GM12878 (cell line): ENCODE measurements around the gene REL. TPM values are rescaled to one million over a fixed set of nuclear protein-coding genes. Genes with fewer than 3 reads are reported as not detected.

ENCODE experiments used
- ATAC-seq: fragments of 200-7000 bp; cut with Tn5 transposase; 3 replicates; pipeline ENCODE4 v1.9.1; 2020; ENCODE audit warnings: mild to moderate bottlenecking, moderate library complexity
- BruUV-seq: library from RNA; stranded (reverse); fragments of 400-500 nt; replicated peaks from 2 replicates; lab custom pipeline; 2021; lab: Mats Ljungman, UMichigan
- CTCF ChIA-PET: fragments of 300-600 bp; sonication (Branson Sonifier 250); formaldehyde crosslinking; extraction: SDS; loops from one replicate; lab custom pipeline; 2021; ENCODE audit warnings: inconsistent platforms; lab: Yijun Ruan, JAX
- POLR2A ChIA-PET: fragments of 350-600 bp; formaldehyde crosslinking; extraction: SDS; loops from one replicate; lab custom pipeline; 2021; ENCODE audit warnings: inconsistent platforms; lab: Charles Lee
- RAD21 ChIA-PET: fragments of 300-600 bp; sonication (Branson Sonifier 250); formaldehyde crosslinking; loops from one replicate; lab custom pipeline; 2023; ENCODE audit warnings: antibody characterized with exemption; ENCODE audit not compliant: unreplicated experiment; lab: Charles Lee
- SMC1A ChIA-PET: fragments of 300-600 bp; sonication (Branson Sonifier 250); formaldehyde crosslinking; loops from one replicate; lab custom pipeline; 2023; ENCODE audit not compliant: unreplicated experiment, uncharacterized antibody; lab: Charles Lee
- DNase-seq: peaks from one replicate; pipeline ENCODE4 v3.0.0-alpha.2; 2011; ENCODE audit warnings: low read depth, low spot score
- FAIRE-seq: peaks from 3 replicates; lab custom pipeline; 2011; peaks lifted over from hg19 to GRCh38; lab: Jason Lieb, UNC
- H2AFZ ChIP-seq: 2 replicates; pipeline ENCODE4 v1.6.0; 2011; ENCODE audit warnings: low read depth, low read length, control low read depth; ENCODE audit not compliant: control insufficient read depth
- H3K27ac ChIP-seq: 2 replicates; pipeline ENCODE4 v1.5.1; 2011; ENCODE audit warnings: control low read depth; ENCODE audit not compliant: control insufficient read depth, insufficient read depth
- H3K27me3 ChIP-seq, 2 experiments: replicated peaks in 1 of 2; 2 replicates each; pipeline versions ENCODE4 v1.6.0 to v1.6.1; 2011; ENCODE audit warnings: low read length in 1 of 2; ENCODE audit not compliant: control insufficient read depth in 2 of 2, insufficient read depth in 2 of 2
- H3K36me3 ChIP-seq, 2 experiments: 2 replicates each; pipeline ENCODE4 v1.5.1; 2011; ENCODE audit warnings: low read length in 1 of 2; ENCODE audit not compliant: control insufficient read depth in 2 of 2, insufficient read depth in 2 of 2
- H3K4me1 ChIP-seq: 2 replicates; pipeline ENCODE4 v1.6.1; 2011; ENCODE audit warnings: mild to moderate bottlenecking, low read length, moderate library complexity, mixed read lengths; ENCODE audit not compliant: control insufficient read depth, insufficient read depth
- H3K4me2 ChIP-seq: 2 replicates; pipeline ENCODE4 v1.6.0; 2011; ENCODE audit warnings: control low read depth; ENCODE audit not compliant: control insufficient read depth, insufficient read depth
- H3K4me3 ChIP-seq: fragments of 200-600 bp; sonication (generic); 2 replicates; pipeline ENCODE4 v1.5.1; 2016
- H3K79me2 ChIP-seq: 2 replicates; pipeline ENCODE4 v1.6.0; 2011; ENCODE audit warnings: low read length; ENCODE audit not compliant: control insufficient read depth, insufficient read depth
- H3K9ac ChIP-seq: 2 replicates; pipeline ENCODE4 v1.8.0; 2011; ENCODE audit warnings: low read length, control low read depth, mixed read lengths; ENCODE audit not compliant: control insufficient read depth, insufficient read depth
- H3K9me3 ChIP-seq: replicated peaks from 3 replicates; pipeline ENCODE4 v1.5.1; 2011; ENCODE audit warnings: mild to moderate bottlenecking, low read length; ENCODE audit not compliant: control insufficient read depth, insufficient read depth
- H4K20me1 ChIP-seq: 2 replicates; pipeline ENCODE4 v1.6.0; 2011; ENCODE audit not compliant: control insufficient read depth, insufficient read depth
- BCL11A ChIP-seq: IDR thresholded peaks from 2 replicates; pipeline ENCODE4 v1.6.1; 2011; ENCODE audit warnings: low read depth, low read length
- BRCA1 ChIP-seq: IDR thresholded peaks from 2 replicates; pipeline ENCODE4 v1.6.1; 2011; ENCODE audit warnings: low read depth, low read length, improper control_type of control experiment
- CBFB ChIP-seq: IDR thresholded peaks from 2 replicates; pipeline ENCODE4 v1.6.1; 2016; ENCODE audit warnings: antibody characterized with exemption, low read depth
- CEBPZ ChIP-seq: fragments of 150-350 bp; IDR thresholded peaks from 2 replicates; pipeline ENCODE4 v1.6.1; 2016; ENCODE audit warnings: low read depth, low read length
- CREM ChIP-seq: IDR thresholded peaks from 2 replicates; pipeline ENCODE4 v1.6.1; 2014; ENCODE audit warnings: antibody characterized with exemption, low read depth
- DPF2 ChIP-seq: fragments of 450-650 bp; IDR thresholded peaks from 2 replicates; pipeline ENCODE4 v1.6.1; 2017; ENCODE audit warnings: mild to moderate bottlenecking
- ETV6 ChIP-seq, 2 experiments: fragments of 450-650 bp in 1 of 2; IDR thresholded peaks in 1 of 2; conservative IDR thresholded peaks in 1 of 2; 2 replicates each; pipeline ENCODE4 v1.6.1; 2014; ENCODE audit warnings: antibody characterized with exemption in 1 of 2, borderline replicate concordance in 1 of 2, low read depth in 1 of 2, mild to moderate bottlenecking in 1 of 2, moderate library complexity in 1 of 2
- HDAC6 ChIP-seq: fragments of 200-600 bp; sonication (generic); IDR thresholded peaks from one replicate; pipeline ENCODE4 v1.8.0; 2017; ENCODE audit warnings: antibody characterized with exemption; ENCODE audit not compliant: unreplicated experiment
- JUND ChIP-seq: IDR thresholded peaks from 2 replicates; pipeline ENCODE4 v1.6.1; 2012; ENCODE audit warnings: low read depth, mild to moderate bottlenecking, low read length, improper control_type of control experiment, moderate library complexity
- KLF5 ChIP-seq: fragments of 450-650 bp; IDR thresholded peaks from 2 replicates; pipeline ENCODE4 v1.6.1; 2014; ENCODE audit warnings: mild to moderate bottlenecking; ENCODE audit not compliant: partially characterized antibody
- MEF2A ChIP-seq: IDR thresholded peaks from 2 replicates; pipeline ENCODE4 v1.6.1; 2011; ENCODE audit warnings: low read depth, mild to moderate bottlenecking, low read length, moderate library complexity; ENCODE audit not compliant: insufficient read depth
- MYC ChIP-seq: IDR thresholded peaks from 2 replicates; pipeline ENCODE4 v1.6.1; 2011; ENCODE audit warnings: mild to moderate bottlenecking, low read length, moderate library complexity, inconsistent platforms; ENCODE audit not compliant: insufficient read depth, insufficient replicate concordance, insufficient read length, severe bottlenecking
- NFIC ChIP-seq: IDR thresholded peaks from 2 replicates; pipeline ENCODE4 v1.6.1; 2012; ENCODE audit warnings: low read depth, mild to moderate bottlenecking, inconsistent platforms, low read length, moderate library complexity
- PAX8 ChIP-seq: fragments of 450-650 bp; IDR thresholded peaks from 2 replicates; pipeline ENCODE4 v1.6.1; 2017; ENCODE audit warnings: mild to moderate bottlenecking, moderate library complexity
- RBBP5 ChIP-seq: fragments of 200-600 bp; sonication (generic); conservative IDR thresholded peaks from 2 replicates; pipeline ENCODE4 v1.6.1; 2016
- SMAD5 ChIP-seq: IDR thresholded peaks from 2 replicates; pipeline ENCODE4 v1.6.1; 2016; ENCODE audit warnings: antibody characterized with exemption, low read depth
- ZBTB40 ChIP-seq: fragments of 450-650 bp; IDR thresholded peaks from 2 replicates; pipeline ENCODE4 v1.6.1; 2016; ENCODE audit warnings: mild to moderate bottlenecking, moderate library complexity, borderline replicate concordance
- WGBS: methylation state at CpG from one replicate; pipeline ENCODE4 v1.1.6; 2016; ENCODE audit warnings: low lambda C conversion rate; ENCODE audit not compliant: insufficient replicate concordance, insufficient coverage; ENCODE audit errors: missing lambda C conversion rate; 5-methylcytosine and 5-hydroxymethylcytosine counted together
- in situ Hi-C: fragments of 300-500 bp; cut with MboI; formaldehyde crosslinking; loops from 9 replicates; pipeline ENCODE4 v1.14.3; 2018; ENCODE audit warnings: mixed read lengths
- intact Hi-C: fragments of 100-400 bp; cut with micrococcal nuclease; formaldehyde crosslinking; loops from one replicate; pipeline ENCODE4 v1.14.2; 2022; ENCODE audit not compliant: unreplicated experiment
- polyA plus RNA-seq, 11 experiments: library from polyadenylated mRNA; depleted of rRNA in 4 of 11; unstranded in 6 of 11; stranded (reverse) in 5 of 11; fragments of >200 nt; fragmentation: Nextera tagmentation in 4 of 11; fragmentation: Illumina TruSeq in 1 of 11; extraction: Ambion mirVana in 4 of 11; extraction: Trizol in 1 of 11; gene quantifications; 1 replicate in 1 of 11; 2 replicates in 10 of 11; pipeline versions ENCODE4 v1.2.1 to v1.2.3, GENCODE V29; 2011 to 2016; ENCODE audit warnings: inconsistent platforms in 2 of 11, missing spikeins in 2 of 11, low read depth in 1 of 11
- total RNA-seq, 4 experiments: library from RNA; depleted of rRNA in 3 of 4; stranded (reverse); fragments of >200 nt in 3 of 4; fragmentation: Illumina TruSeq in 1 of 4; extraction: Trizol in 1 of 4; gene quantifications; 2 replicates each; pipeline versions ENCODE4 v1.2.1 to v1.2.3, GENCODE V29; 2013 to 2021

The REL gene
- total and polyA plus RNA-seq, 10 of the 15 experiments (the other 5 are each of a cell fraction or from before 2014, with no cell fraction given) = 6.3 to 52.4 (median 26.6) TPM

DNA sequence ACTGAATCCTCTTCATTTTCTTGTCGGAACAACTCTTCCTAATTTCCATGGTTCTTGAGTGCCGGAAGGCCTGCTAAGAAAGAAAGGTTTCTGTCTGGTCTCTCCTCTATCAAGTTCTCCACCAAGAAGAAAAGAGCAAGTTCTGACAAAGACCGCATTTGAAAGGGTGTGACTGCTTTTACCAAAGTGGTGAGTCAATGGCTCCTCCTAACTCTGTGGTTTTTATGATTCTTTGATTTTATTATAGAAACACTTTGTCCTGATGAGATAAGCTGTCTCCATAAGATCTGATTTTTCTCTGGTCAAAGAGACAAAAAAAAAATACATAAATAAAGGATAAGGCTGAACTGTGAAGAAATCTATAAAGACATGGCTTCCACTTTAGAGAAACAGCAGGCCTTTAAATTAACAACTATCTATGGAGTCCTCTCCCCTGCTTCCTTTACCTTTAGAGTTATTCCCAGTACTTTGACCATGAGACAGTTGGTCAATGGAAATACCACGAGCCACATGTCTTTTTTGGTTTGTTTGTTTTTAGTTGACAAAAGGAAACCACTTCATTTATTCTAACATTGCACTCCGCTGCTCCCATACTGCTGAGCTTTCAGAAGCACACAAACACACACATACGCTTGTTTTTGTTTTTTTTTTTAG lies 67.7 kb downstream of the REL start:
- H2AFZ ChIP-seq = no peak overlapping the region
- no peaks in the 10 kb centered on the region for H3K4me1 ChIP-seq
- FAIRE-seq = no peak
- in situ Hi-C loops (no loop called here), intact Hi-C loops (no loop called here)
- peaks cover 0 to 6% of the 10 kb centered on the region in 2 experiments; a peak in 1 of 4 replicates for H3K36me3 ChIP-seq
- no peaks in the 10 kb centered on the region for H4K20me1 ChIP-seq
- SMC1A ChIA-PET = interaction anchor here (0.5 to 1.5 kb wide), 2 partner anchors 16 to 387 kb away, joined by 3 to 4 read pairs; no protein-coding TSS in a partner anchor
- no peaks in the 10 kb centered on the region for H3K27me3 ChIP-seq
- H3K79me2 ChIP-seq = no peaks in the 10 kb centered on the region
- no peaks in the 10 kb centered on the region; the same call in 2 of the 3 replicates for H3K9me3 ChIP-seq
- ATAC-seq = no peak
- no peak for DNase-seq
- no TSS peak for BruUV-seq
- RAD21 ChIA-PET = no interaction called here
- no peak overlapping the region for H3K27ac ChIP-seq
- H3K4me3 ChIP-seq = no peak overlapping the region
- CTCF ChIA-PET = interaction anchor here (1.1 kb wide), 1 partner anchor 56 kb away, joined by 3 read pairs; no protein-coding TSS in a partner anchor
- 80% methylated on average over 6 of the region's 6 CpGs for WGBS
- no peak overlapping the region for H3K4me2 ChIP-seq
- H3K9ac ChIP-seq = no peak overlapping the region
- POLR2A ChIA-PET = no interaction called here
- no peak for TF ChIP-seq MEF2A
- TF ChIP-seq CREM = no peak
- no peak for TF ChIP-seq JUND
- no peak for TF ChIP-seq BRCA1
- TF ChIP-seq CBFB = no peak
- TF ChIP-seq ETV6 (conservative IDR thresholded peaks at IDR 0.05 in 1 of 2, IDR thresholded peaks at IDR 0.05 in 1 of 2; ENCODE audit: borderline replicate concordance in 1 of 2, low read depth in 1 of 2) = no peak
- no peak for TF ChIP-seq KLF5
- no peak for TF ChIP-seq MYC
- no peak for TF ChIP-seq PAX8
- no peak for TF ChIP-seq BCL11A
- TF ChIP-seq ZBTB40 = no peak
- no peak for TF ChIP-seq HDAC6
- no peak for TF ChIP-seq SMAD5
- no peak for TF ChIP-seq NFIC
- no peak for TF ChIP-seq DPF2
- no peak for TF ChIP-seq CEBPZ
- no peak for TF ChIP-seq RBBP5
